PFSK-1 (cell line): Measurements from ENCODE around the gene CLUH.

ENCODE experiments used
- FOXP2 ChIP-seq: optimal IDR thresholded peaks from 2 replicates; pipeline ENCODE3; 2011; ENCODE audit warnings: borderline replicate concordance, control low read depth, inconsistent platforms; ENCODE audit not compliant: insufficient read depth; ENCODE audit errors: extremely low read length, extremely low read depth
- POLR2AphosphoS5 ChIP-seq: IDR thresholded peaks from 2 replicates; pipeline ENCODE4 v1.6.1; 2012; ENCODE audit warnings: low read depth, mild to moderate bottlenecking, control low read depth, low read length, moderate library complexity
- SIN3A ChIP-seq: IDR thresholded peaks from 2 replicates; pipeline ENCODE4 v1.6.1; 2012; ENCODE audit warnings: mild to moderate bottlenecking, low read length, moderate library complexity, borderline replicate concordance; ENCODE audit not compliant: insufficient read depth
- TAF1 ChIP-seq: IDR thresholded peaks from 2 replicates; pipeline ENCODE4 v1.6.1; 2012; ENCODE audit warnings: low read length, control low read depth, borderline replicate concordance; ENCODE audit not compliant: insufficient read depth
- TF ChIP-seq, protein P1 (sequence below), 2 experiments: IDR thresholded peaks; 2 replicates each; pipeline versions ENCODE4 v1.6.1 to v1.8.0; 2011 to 2012; ENCODE audit warnings: low read depth in 2 of 2, low read length in 2 of 2, control low read depth in 1 of 2, inconsistent platforms in 1 of 2, mild to moderate bottlenecking in 1 of 2, moderate library complexity in 1 of 2; ENCODE audit not compliant: insufficient read depth in 1 of 2

The CLUH gene

DNA sequence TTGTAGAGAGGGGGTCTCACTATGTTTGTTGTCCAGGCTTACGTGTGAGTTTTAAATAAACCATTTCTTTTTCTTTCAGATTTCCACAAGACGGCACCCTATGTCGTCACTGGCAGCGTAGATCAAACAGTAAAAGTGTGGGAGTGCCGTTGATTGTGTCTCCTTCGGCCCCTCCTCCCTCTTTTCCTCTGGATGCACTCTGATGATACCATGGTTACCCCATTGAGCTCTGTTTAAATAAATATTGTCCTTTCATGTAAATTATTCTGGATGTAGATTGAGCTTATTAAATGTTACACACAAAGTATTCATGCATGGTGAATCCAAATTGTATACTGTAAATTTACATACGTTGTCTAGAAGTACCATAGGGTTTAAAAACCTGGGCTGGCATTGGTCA lies 29.9 kb downstream of the CLUH start:
- TF ChIP-seq SIN3A (no peak), FOXP2 (no peak), TAF1 (no peak), POLR2AphosphoS5 (no peak)
- TF ChIP-seq, protein P1, sequence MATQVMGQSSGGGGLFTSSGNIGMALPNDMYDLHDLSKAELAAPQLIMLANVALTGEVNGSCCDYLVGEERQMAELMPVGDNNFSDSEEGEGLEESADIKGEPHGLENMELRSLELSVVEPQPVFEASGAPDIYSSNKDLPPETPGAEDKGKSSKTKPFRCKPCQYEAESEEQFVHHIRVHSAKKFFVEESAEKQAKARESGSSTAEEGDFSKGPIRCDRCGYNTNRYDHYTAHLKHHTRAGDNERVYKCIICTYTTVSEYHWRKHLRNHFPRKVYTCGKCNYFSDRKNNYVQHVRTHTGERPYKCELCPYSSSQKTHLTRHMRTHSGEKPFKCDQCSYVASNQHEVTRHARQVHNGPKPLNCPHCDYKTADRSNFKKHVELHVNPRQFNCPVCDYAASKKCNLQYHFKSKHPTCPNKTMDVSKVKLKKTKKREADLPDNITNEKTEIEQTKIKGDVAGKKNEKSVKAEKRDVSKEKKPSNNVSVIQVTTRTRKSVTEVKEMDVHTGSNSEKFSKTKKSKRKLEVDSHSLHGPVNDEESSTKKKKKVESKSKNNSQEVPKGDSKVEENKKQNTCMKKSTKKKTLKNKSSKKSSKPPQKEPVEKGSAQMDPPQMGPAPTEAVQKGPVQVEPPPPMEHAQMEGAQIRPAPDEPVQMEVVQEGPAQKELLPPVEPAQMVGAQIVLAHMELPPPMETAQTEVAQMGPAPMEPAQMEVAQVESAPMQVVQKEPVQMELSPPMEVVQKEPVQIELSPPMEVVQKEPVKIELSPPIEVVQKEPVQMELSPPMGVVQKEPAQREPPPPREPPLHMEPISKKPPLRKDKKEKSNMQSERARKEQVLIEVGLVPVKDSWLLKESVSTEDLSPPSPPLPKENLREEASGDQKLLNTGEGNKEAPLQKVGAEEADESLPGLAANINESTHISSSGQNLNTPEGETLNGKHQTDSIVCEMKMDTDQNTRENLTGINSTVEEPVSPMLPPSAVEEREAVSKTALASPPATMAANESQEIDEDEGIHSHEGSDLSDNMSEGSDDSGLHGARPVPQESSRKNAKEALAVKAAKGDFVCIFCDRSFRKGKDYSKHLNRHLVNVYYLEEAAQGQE (IDR thresholded peaks at IDR 0.05; ENCODE audit: insufficient read depth in 1 of 2, low read depth in 2 of 2, low read length in 2 of 2) = no peak

DNA sequence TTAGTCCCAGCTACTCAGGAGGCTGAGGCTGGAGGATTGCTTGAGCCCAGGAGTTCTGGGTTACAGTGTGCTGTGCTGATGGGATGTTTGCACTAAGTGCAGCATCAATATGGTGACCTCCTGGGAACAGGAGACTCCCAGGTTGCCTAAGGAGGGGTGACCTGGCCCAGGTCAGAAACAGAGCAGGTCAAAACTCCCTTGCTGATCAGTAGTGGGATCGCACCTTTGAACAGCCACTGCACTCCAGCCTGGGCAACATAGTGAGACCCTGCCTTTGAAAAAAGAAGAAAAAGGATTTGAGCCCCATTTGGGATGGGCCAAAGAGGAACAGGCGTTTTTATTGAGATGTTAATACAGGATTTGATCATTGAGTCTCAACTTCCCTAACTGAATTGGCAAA lies 30.6 kb downstream of the CLUH start:
- TF ChIP-seq, protein P1 (IDR thresholded peaks at IDR 0.05; ENCODE audit: insufficient read depth in 1 of 2, low read depth in 2 of 2, low read length in 2 of 2) = no peak
- no peak for TF ChIP-seq FOXP2
- no peak for TF ChIP-seq POLR2AphosphoS5
- TF ChIP-seq SIN3A = no peak
- no peak for TF ChIP-seq TAF1

DNA sequence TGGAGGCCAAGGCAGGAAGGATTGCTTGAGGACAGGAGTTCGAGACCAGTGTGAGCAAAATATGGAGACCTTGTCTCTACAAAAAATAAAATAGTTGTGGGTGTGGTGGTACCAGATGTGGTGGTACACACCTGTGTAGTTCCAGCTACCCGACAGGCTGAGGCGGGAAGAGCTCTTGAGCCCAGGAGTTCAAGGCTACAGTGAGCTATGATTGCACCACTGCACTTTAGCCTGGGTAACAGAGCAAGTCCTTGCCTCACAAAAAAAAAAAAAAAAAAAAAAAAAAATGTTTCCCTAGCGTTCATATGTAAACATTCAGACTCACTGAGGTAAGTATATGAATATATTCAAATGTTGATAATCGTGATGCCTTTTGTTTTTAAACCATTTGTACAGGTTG lies 39.5 kb downstream of the CLUH start:
- TF ChIP-seq POLR2AphosphoS5 (no peak), FOXP2 (no peak), TAF1 (no peak)
- TF ChIP-seq, protein P1 (IDR thresholded peaks at IDR 0.05; ENCODE audit: insufficient read depth in 1 of 2, low read depth in 2 of 2, low read length in 2 of 2) = no peak

DNA sequence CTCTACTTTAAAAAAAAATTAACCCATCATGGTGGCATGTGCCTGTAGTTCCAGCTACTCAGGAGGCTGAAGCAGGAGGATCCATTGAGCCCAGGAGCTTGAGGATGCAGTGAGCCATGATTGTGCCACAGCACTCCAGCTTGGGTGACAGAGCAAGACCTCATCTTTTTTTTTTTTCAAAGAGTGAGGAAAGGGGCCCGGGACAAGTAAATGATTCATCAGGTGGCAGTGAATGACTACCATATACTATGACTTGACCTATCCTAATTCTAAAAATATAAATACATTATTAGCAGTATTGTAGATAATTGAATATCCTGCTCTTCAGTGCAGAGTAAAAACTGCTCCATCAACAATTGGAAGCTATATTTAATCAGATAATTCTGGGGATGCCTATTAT lies 55.3 kb downstream of the CLUH start:
- TF ChIP-seq TAF1 (no peak), POLR2AphosphoS5 (no peak), FOXP2 (no peak), SIN3A (no peak)
- TF ChIP-seq, protein P1 (IDR thresholded peaks at IDR 0.05; ENCODE audit: insufficient read depth in 1 of 2, low read depth in 2 of 2, low read length in 2 of 2) = no peak

DNA sequence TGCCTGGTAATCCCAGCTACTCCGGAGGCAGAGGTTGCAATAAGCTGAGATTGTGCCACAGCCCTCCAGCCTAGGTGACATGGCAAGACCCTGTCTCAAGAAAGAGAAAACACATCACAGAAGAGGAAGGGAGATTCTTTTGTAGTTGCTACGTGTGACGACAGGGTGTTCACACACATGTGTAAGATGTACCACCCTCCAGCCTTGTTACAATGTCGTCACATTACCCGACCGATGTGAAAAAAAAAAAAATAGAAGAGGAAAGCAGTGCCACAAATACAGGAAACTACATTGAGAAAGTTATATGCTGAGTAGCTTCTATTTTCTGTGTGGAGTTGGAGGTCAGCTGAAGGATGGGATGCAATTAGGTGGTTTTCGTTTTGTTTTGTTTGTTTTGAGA lies 56.0 kb downstream of the CLUH start:
- TF ChIP-seq, protein P1 (IDR thresholded peaks at IDR 0.05; ENCODE audit: insufficient read depth in 1 of 2, low read depth in 2 of 2, low read length in 2 of 2) = no peak
- TF ChIP-seq TAF1 (no peak), POLR2AphosphoS5 (no peak), FOXP2 (no peak), SIN3A (no peak)
